Measurements from ENCODE around the gene FAM20A.

GRCh38 chr17:68622423-68622822 is 21.3 kb upstream of the FAM20A start:
- TF ChIP-seq CTCF (conservative IDR thresholded peaks at IDR 0.05 in 1 of 2, IDR thresholded peaks at IDR 0.05 in 1 of 2; ENCODE audit: low read depth in 1 of 2, low read length in 2 of 2) = no peak
- no peak for TF ChIP-seq EZH2 (IDR thresholded peaks at IDR 0.05; ENCODE audit: low read length, missing control alignments)

Data from fibroblast of lung (primary cell).